ENCODE measurements around the gene PIEZO1.

DNA sequence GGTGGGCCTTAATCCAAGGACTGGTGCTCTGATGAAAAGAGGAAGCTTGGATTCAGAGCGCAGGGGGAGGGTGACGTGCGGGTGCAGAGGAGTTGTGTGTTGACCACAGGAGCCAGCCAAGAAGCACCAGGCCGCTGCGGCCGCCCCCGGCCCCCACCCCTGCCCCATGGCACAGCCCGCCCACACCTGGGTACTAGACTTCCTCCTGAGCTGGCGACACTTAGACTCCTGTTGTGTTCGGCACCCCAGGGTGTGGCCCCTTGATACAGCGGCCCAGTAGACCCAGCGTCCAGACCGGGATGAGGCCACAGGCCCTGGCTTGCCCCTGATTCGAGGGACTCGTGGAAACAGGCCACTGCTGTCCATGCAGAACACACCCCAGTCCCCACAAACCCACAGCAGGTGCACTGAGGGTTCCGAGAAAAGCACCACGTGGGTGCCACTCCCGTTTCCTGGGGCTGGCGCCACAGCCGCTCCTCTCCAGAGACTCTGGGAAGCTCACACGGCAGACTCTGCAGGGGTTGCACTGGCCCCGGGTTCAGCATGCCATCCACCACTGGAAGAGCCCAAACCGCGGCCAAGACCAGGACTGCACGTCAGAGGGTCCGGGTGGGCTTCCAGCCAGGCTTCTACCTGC, 93.0 kb downstream of the PIEZO1 start:
- TF ChIP-seq, protein P1, sequence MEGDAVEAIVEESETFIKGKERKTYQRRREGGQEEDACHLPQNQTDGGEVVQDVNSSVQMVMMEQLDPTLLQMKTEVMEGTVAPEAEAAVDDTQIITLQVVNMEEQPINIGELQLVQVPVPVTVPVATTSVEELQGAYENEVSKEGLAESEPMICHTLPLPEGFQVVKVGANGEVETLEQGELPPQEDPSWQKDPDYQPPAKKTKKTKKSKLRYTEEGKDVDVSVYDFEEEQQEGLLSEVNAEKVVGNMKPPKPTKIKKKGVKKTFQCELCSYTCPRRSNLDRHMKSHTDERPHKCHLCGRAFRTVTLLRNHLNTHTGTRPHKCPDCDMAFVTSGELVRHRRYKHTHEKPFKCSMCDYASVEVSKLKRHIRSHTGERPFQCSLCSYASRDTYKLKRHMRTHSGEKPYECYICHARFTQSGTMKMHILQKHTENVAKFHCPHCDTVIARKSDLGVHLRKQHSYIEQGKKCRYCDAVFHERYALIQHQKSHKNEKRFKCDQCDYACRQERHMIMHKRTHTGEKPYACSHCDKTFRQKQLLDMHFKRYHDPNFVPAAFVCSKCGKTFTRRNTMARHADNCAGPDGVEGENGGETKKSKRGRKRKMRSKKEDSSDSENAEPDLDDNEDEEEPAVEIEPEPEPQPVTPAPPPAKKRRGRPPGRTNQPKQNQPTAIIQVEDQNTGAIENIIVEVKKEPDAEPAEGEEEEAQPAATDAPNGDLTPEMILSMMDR (conservative IDR thresholded peaks at IDR 0.05 in 1 of 2, IDR thresholded peaks at IDR 0.05 in 1 of 2; ENCODE audit: low read depth in 1 of 2, low read length in 2 of 2): no peak
- no peak for TF ChIP-seq EZH2 (IDR thresholded peaks at IDR 0.05; ENCODE audit: low read length, missing control alignments)

Measured in fibroblast of lung (primary cell).